Choroid plexus epithelial cell (primary cell): ENCODE data around the gene LRRC46.

ENCODE experiments used
- DNase-seq: peaks from one replicate; pipeline ENCODE4 v3.0.0-alpha.2; 2010; ENCODE audit warnings: low read depth
- H3K4me3 ChIP-seq: 2 replicates; pipeline ENCODE4 v1.5.1; 2011; ENCODE audit warnings: low read depth, mild to moderate bottlenecking, control low read depth, low read length, moderate library complexity
- TF ChIP-seq, protein P1 (sequence below): conservative IDR thresholded peaks from 2 replicates; pipeline ENCODE4 v1.5.1; 2011; ENCODE audit warnings: low read depth, mild to moderate bottlenecking, control low read depth, inconsistent platforms, low read length, moderate library complexity

Gene LRRC46

DNA sequence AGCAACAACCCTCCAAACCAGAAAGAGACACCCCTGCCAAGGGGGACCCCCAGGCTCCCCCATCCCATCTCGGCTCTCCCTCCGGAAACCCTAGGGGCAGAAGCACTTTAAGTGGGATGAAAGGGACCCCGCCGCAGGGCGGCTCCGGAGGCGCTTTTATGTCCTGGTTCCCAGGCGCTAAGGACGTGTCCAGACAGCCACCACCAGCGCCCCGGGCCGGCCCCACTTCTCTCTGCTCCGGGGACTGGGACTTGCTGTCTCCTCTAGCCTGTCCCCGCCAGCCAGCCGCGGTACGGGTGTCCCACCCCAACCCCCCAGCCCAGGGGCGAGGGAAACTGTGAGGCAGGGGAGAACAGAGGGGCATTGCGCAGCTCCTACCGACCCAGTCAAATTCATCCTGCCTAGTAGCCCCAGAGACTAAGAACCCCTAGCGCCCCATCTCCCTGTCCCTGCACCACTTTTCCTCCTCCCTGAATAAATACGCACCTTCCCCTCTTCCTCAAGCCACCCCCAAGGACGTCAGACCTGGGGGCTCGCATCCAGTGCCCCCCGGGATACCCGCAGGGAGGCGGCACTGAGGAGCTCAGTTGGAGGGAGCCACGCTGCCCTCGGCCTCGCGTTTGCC, 15.4 kb downstream of the LRRC46 start:
- TF ChIP-seq, protein P1, sequence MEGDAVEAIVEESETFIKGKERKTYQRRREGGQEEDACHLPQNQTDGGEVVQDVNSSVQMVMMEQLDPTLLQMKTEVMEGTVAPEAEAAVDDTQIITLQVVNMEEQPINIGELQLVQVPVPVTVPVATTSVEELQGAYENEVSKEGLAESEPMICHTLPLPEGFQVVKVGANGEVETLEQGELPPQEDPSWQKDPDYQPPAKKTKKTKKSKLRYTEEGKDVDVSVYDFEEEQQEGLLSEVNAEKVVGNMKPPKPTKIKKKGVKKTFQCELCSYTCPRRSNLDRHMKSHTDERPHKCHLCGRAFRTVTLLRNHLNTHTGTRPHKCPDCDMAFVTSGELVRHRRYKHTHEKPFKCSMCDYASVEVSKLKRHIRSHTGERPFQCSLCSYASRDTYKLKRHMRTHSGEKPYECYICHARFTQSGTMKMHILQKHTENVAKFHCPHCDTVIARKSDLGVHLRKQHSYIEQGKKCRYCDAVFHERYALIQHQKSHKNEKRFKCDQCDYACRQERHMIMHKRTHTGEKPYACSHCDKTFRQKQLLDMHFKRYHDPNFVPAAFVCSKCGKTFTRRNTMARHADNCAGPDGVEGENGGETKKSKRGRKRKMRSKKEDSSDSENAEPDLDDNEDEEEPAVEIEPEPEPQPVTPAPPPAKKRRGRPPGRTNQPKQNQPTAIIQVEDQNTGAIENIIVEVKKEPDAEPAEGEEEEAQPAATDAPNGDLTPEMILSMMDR: no peak
- DNase-seq: no peak
- no peak overlapping the region for H3K4me3 ChIP-seq

- DNase-seq: peak; percentile 45
- no peak overlapping the region for H3K4me3 ChIP-seq
- TF ChIP-seq, protein P1: peak; percentile 51
Measured at GRCh38 chr17:47847341-47848197, 16.1 kb downstream of the LRRC46 start.

- no peak overlapping the region for H3K4me3 ChIP-seq
- DNase-seq: no peak
- TF ChIP-seq, protein P1: no peak
Measured at GRCh38 chr17:47848198-47848513, 16.7 kb downstream of the LRRC46 start.

GRCh38 chr17:47850373-47850691, 18.9 kb downstream of the LRRC46 start:
- DNase-seq: no peak
- TF ChIP-seq, protein P1: no peak
- H3K4me3 ChIP-seq: no peak overlapping the region

DNA sequence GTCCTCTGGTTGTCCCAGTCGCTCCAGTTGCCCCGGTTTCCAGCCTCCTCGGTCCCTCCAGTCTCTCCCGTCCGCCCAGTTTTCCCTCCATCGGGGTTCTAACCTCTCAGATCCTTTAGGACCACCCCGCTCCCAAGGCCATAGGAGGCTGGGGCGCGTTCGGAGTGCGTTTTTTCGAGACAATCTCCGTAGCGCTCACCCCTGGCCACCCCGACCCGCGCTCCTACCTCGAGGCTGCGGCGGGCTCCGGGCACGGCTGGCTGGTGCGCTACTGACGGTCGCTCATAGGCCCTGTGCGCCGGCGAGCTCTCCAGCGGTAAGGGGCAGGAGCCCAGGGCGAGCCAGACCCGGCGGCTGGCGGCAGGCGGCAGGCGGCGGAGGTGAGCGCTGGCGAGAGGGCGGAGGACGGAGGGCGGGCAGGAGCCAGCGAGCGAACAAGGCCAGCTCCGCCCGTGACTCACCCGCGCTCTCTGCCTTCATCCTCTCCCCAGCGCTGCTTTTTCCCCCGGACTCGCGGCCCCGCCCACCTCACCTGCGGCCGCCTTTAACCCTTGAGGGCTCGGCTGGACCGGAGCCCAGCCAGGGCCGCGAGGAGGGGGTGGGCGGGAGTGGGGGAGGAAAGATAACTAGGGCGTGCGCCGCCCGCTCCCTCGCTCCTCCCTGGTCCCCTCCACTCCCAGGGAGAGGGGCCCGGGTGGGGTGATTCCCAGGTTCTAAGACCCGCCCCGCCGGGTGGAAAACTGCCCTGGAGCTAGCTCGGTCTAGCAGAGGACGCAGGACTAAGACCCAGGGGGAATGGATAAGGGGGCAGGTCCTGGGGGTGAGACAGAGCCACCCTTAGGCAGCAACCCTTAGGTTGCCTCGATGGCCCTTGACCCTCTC, 19.5 kb downstream of the LRRC46 start, which contains the start of gene SP6:
Gene SP6 (minus strand): TSS at position 472 of the 882 bp plus-strand sequence. CDS start 2,734 bp downstream, outside the sequence.
- TF ChIP-seq, protein P1: no peak
- no peak within 1 kb of the TSS for H3K4me3 ChIP-seq
- peak; percentile 34 for DNase-seq

DNA sequence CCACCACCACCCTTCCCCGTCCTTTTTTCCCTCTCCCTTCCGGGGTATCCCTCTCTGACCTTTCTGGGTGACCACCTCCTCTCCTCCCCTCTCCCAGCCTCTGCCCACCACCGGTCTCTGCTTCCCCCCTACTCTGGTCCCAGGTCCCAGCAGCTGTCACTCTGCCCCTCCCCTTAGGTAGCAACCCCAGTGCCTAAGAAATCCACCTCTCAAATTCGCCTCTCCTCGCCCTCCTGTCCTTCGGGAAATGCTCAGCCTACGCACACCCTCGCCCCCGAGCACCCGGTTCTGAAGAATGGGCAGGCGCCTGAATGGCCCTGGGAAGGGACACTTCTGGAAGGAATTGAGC, 20.3 kb downstream of the LRRC46 start:
- DNase-seq: no peak

More for the DNA sequence above, 20.3 kb downstream of the LRRC46 start:
- H3K4me3 ChIP-seq: no peak overlapping the region
- TF ChIP-seq, protein P1: no peak
